Measurements from ENCODE around the gene MICU1.
"Not testable (repeated sequence)": the region's sequence is repeated elsewhere in the genome, so short reads cannot be mapped to it uniquely, and the experiment has no call there.

The MICU1 gene

GRCh38 chr10:72429931-72430330 is 195.9 kb downstream of the MICU1 start:
- DNase-seq = no peak

GRCh38 chr10:72426986-72427385 is 198.9 kb downstream of the MICU1 start:
- no peak for DNase-seq

- no peak for DNase-seq
Observed at GRCh38 chr10:72425133-72425532, 200.7 kb downstream of the MICU1 start.

GRCh38 chr10:72424561-72424960 is 201.3 kb downstream of the MICU1 start:
- DNase-seq = no peak

- no peak for DNase-seq
Observed at GRCh38 chr10:72423426-72423825, 202.5 kb downstream of the MICU1 start.

- DNase-seq = no peak
Observed at GRCh38 chr10:72421885-72422540, 203.9 kb downstream of the MICU1 start.

- DNase-seq = no peak
Observed at GRCh38 chr10:72419241-72419640, 206.6 kb downstream of the MICU1 start.

GRCh38 chr10:72418679-72419078 is 207.2 kb downstream of the MICU1 start:
- DNase-seq = no peak

- no peak for DNase-seq
Observed at GRCh38 chr10:72417971-72418370, 207.9 kb downstream of the MICU1 start.

GRCh38 chr10:72416661-72417060 is 209.2 kb downstream of the MICU1 start:
- no peak for DNase-seq

GRCh38 chr10:72414642-72415041 is 211.2 kb downstream of the MICU1 start:
- DNase-seq = no peak

GRCh38 chr10:72409167-72409566 is 216.7 kb downstream of the MICU1 start:
- DNase-seq = no peak

GRCh38 chr10:72407927-72408600 is 217.8 kb downstream of the MICU1 start:
- no peak for DNase-seq

- no peak for DNase-seq
Observed at GRCh38 chr10:72407471-72407870, 218.4 kb downstream of the MICU1 start.

- not testable (repeated sequence) for DNase-seq
Observed at GRCh38 chr10:72395581-72395980, 230.3 kb downstream of the MICU1 start.

- DNase-seq = peak; percentile 24 to 44
Observed at GRCh38 chr10:72392571-72392970, 233.3 kb downstream of the MICU1 start.

- no peak for DNase-seq
Observed at GRCh38 chr10:72390764-72391163, 235.1 kb downstream of the MICU1 start.

GRCh38 chr10:72389716-72390115 is 236.2 kb downstream of the MICU1 start:
- no peak for DNase-seq

GRCh38 chr10:72389014-72389413 is 236.9 kb downstream of the MICU1 start:
- no peak for DNase-seq

- no peak for DNase-seq
Observed at GRCh38 chr10:72388062-72388461, 237.8 kb downstream of the MICU1 start.

GRCh38 chr10:72386916-72387586 is 238.8 kb downstream of the MICU1 start:
- DNase-seq = no peak

- DNase-seq = no peak
Observed at GRCh38 chr10:72385724-72386123, 240.2 kb downstream of the MICU1 start.

GRCh38 chr10:72384982-72385381 is 240.9 kb downstream of the MICU1 start:
- not testable (repeated sequence) for DNase-seq

GRCh38 chr10:72379776-72380175 is 246.1 kb downstream of the MICU1 start:
- DNase-seq = no peak
